AG04450 (cell line): ENCODE results near the gene LGALSL. TPM values are rescaled to one million over a fixed set of nuclear protein-coding genes. Genes with fewer than 3 reads are reported as not detected.

Experiments
- CTCF ChIA-PET: fragments of 300-600, 350-600 bp; formaldehyde crosslinking; extraction: SDS; loops from one replicate; lab custom pipeline; 2022; ENCODE audit warnings: antibody characterized with exemption, inconsistent platforms; lab: Charles Lee
- POLR2A ChIA-PET: fragments of 350-600 bp; formaldehyde crosslinking; extraction: SDS; loops from one replicate; lab custom pipeline; 2021; ENCODE audit warnings: antibody characterized with exemption, inconsistent platforms; lab: Yijun Ruan, JAX
- DNase-seq: peaks from one replicate; pipeline ENCODE4 v3.0.0-alpha.2; 2011; ENCODE audit warnings: low read depth, low spot score
- H3K27ac ChIP-seq: one replicate; pipeline ENCODE4 v1.5.1; 2012; ENCODE audit warnings: low read depth, low read length, control low read depth
- H3K27me3 ChIP-seq: one replicate; pipeline ENCODE4 v1.6.0; 2012; ENCODE audit warnings: low read length; ENCODE audit not compliant: control insufficient read depth, insufficient read depth
- H3K4me3 ChIP-seq: 2 replicates; pipeline ENCODE4 v1.5.1; 2011; ENCODE audit warnings: mild to moderate bottlenecking, low read depth, low read length, control low read depth
- H3K9me3 ChIP-seq: 2 replicates; pipeline ENCODE4 v1.5.1; 2012; ENCODE audit warnings: low read length; ENCODE audit not compliant: control insufficient read depth, insufficient read depth
- CTCF ChIP-seq: IDR thresholded peaks from 2 replicates; pipeline ENCODE4 v1.5.1; 2011; ENCODE audit warnings: low read depth, low read length, control low read depth, inconsistent platforms
- polyA plus RNA-seq: library from polyadenylated mRNA; depleted of rRNA; stranded (reverse); fragments of >200 nt; gene quantifications from 2 replicates; pipeline ENCODE4 v1.2.3, GENCODE V29; 2011

The LGALSL gene
- polyA plus RNA-seq, 1 experiment = 0.56 TPM

GRCh38 chr2:64463781-64464180 lies 9.8 kb downstream of the LGALSL start:
- CTCF ChIA-PET = interaction anchor here (1.0 to 1.1 kb wide), 2 partner anchors 24 to 132 kb away, joined by 3 to 5 read pairs; no protein-coding TSS in a partner anchor
- no peaks in the 10 kb centered on the region for H3K9me3 ChIP-seq
- no peak overlapping the region for H3K4me3 ChIP-seq
- H3K27me3 ChIP-seq = peaks cover 24% of the 10 kb centered on the region
- TF ChIP-seq CTCF = no peak
- DNase-seq = no peak
- POLR2A ChIA-PET = no interaction called here
- no peak overlapping the region for H3K27ac ChIP-seq

- ChIA-PET POLR2A (no interaction called here), CTCF (interaction anchor here (1.0 to 1.4 kb wide), 2 partner anchors 22 to 56 kb away, joined by 3 read pairs; no protein-coding TSS in a partner anchor)
- Histone ChIP-seq H3K27ac (no peak overlapping the region), H3K4me3 (no peak overlapping the region), H3K27me3 (peaks cover 18% of the 10 kb centered on the region), H3K9me3 (no peaks in the 10 kb centered on the region)
- TF ChIP-seq CTCF = no peak
- DNase-seq = no peak
Measured at GRCh38 chr2:64466478-64467085, 12.6 kb downstream of the LGALSL start.

- H3K27me3 ChIP-seq = peaks cover 22% of the 10 kb centered on the region
- no peak for TF ChIP-seq CTCF
- no peaks in the 10 kb centered on the region for H3K9me3 ChIP-seq
- H3K27ac ChIP-seq = no peak overlapping the region
- POLR2A ChIA-PET = no interaction called here
- CTCF ChIA-PET = interaction anchor here (1.0 to 1.4 kb wide), 2 partner anchors 21 to 55 kb away, joined by 3 read pairs; no protein-coding TSS in a partner anchor
- no peak for DNase-seq
- H3K4me3 ChIP-seq = no peak overlapping the region
Measured at GRCh38 chr2:64467096-64467843, 13.3 kb downstream of the LGALSL start.

GRCh38 chr2:64469261-64469660 lies 15.3 kb downstream of the LGALSL start:
- no peak for DNase-seq
- Histone ChIP-seq H3K27ac (no peak overlapping the region), H3K9me3 (no peaks in the 10 kb centered on the region), H3K4me3 (no peak overlapping the region), H3K27me3 (peaks cover 27% of the 10 kb centered on the region)
- ChIA-PET CTCF (interaction anchor here (0.6 kb wide), 1 partner anchor 17 kb away, joined by 3 read pairs; no protein-coding TSS in a partner anchor), POLR2A (no interaction called here)
- no peak for TF ChIP-seq CTCF

GRCh38 chr2:64470071-64470470 lies 16.1 kb downstream of the LGALSL start:
- Histone ChIP-seq H3K27ac (no peak overlapping the region), H3K9me3 (no peaks in the 10 kb centered on the region), H3K4me3 (no peak overlapping the region), H3K27me3 (peaks cover 33% of the 10 kb centered on the region)
- ChIA-PET POLR2A (no interaction called here), CTCF (interaction anchor here (1.0 kb wide), 1 partner anchor 18 kb away, joined by 4 read pairs; no protein-coding TSS in a partner anchor)
- DNase-seq = no peak
- TF ChIP-seq CTCF = no peak
